Astrocyte of the cerebellum (primary cell): ENCODE measurements around the gene HIPK2.

ENCODE experiments used
- DNase-seq: peaks from one replicate; pipeline ENCODE4 v3.0.0-alpha.2; 2011; ENCODE audit warnings: low read depth
- H3K4me3 ChIP-seq: 2 replicates; pipeline ENCODE4 v1.5.1; 2011; ENCODE audit warnings: mild to moderate bottlenecking, low read depth, low read length, moderate library complexity
- CTCF ChIP-seq: IDR thresholded peaks from 2 replicates; pipeline ENCODE4 v1.5.1; 2012; ENCODE audit warnings: low read length, low read depth, moderate library complexity, mild to moderate bottlenecking; ENCODE audit errors: missing control alignments
- in situ Hi-C: cut with HindIII; loops from 2 replicates; pipeline ENCODE4 v1.10.0; 2017; ENCODE audit warnings: low sequenced_read_pairs

Gene HIPK2

GRCh38 chr7:139548302-139549028 lies 229.3 kb downstream of the HIPK2 start:
- no peak overlapping the region for H3K4me3 ChIP-seq
- DNase-seq, result no peak
- in situ Hi-C loops, result no loop called here
- no peak for TF ChIP-seq CTCF

GRCh38 chr7:139544645-139545044 lies 233.2 kb downstream of the HIPK2 start:
- no peak overlapping the region for H3K4me3 ChIP-seq
- DNase-seq, result no peak
- in situ Hi-C loops, result no loop called here
- no peak for TF ChIP-seq CTCF

- H3K4me3 ChIP-seq, result no peak overlapping the region
- no peak for DNase-seq
- in situ Hi-C loops, result no loop called here
- no peak for TF ChIP-seq CTCF
Measured at GRCh38 chr7:139543801-139544603, 233.8 kb downstream of the HIPK2 start.

GRCh38 chr7:139542308-139543151 lies 235.3 kb downstream of the HIPK2 start:
- no peak for TF ChIP-seq CTCF
- in situ Hi-C loops, result no loop called here
- no peak for DNase-seq
- no peak overlapping the region for H3K4me3 ChIP-seq

- TF ChIP-seq CTCF, result no peak
- DNase-seq, result no peak
- H3K4me3 ChIP-seq, result no peak overlapping the region
- in situ Hi-C loops, result no loop called here
Measured at GRCh38 chr7:139541600-139542307, 236.0 kb downstream of the HIPK2 start.

GRCh38 chr7:139540203-139540602 lies 237.6 kb downstream of the HIPK2 start:
- in situ Hi-C loops, result no loop called here
- DNase-seq, result no peak
- no peak for TF ChIP-seq CTCF
- no peak overlapping the region for H3K4me3 ChIP-seq
